AG04449 (cell line): Measurements from ENCODE around the gene IL7R.

Source experiments
- CTCF ChIA-PET: fragments of 350-600 bp; formaldehyde crosslinking; extraction: SDS; loops from one replicate; lab custom pipeline; 2021; ENCODE audit warnings: antibody characterized with exemption; lab: Yijun Ruan, JAX
- POLR2A ChIA-PET: fragments of 400-600, 350-600 bp; formaldehyde crosslinking; extraction: SDS; loops from one replicate; lab custom pipeline; 2020; ENCODE audit warnings: antibody characterized with exemption, inconsistent platforms; lab: Yijun Ruan, JAX
- DNase-seq: peaks from one replicate; pipeline ENCODE4 v3.0.0-alpha.2; 2010; ENCODE audit warnings: low read depth, low spot score
- H3K4me3 ChIP-seq: 2 replicates; pipeline ENCODE4 v1.5.1; 2011; ENCODE audit warnings: low read depth, mild to moderate bottlenecking, control low read depth, low read length
- TF ChIP-seq, protein P1 (sequence below): IDR thresholded peaks from one replicate; pipeline ENCODE4 v1.5.1; 2011; ENCODE audit warnings: mild to moderate bottlenecking, moderate library complexity, low read length, control low read depth, inconsistent platforms; ENCODE audit not compliant: insufficient read depth; ENCODE audit errors: missing control alignments

The IL7R gene

DNA sequence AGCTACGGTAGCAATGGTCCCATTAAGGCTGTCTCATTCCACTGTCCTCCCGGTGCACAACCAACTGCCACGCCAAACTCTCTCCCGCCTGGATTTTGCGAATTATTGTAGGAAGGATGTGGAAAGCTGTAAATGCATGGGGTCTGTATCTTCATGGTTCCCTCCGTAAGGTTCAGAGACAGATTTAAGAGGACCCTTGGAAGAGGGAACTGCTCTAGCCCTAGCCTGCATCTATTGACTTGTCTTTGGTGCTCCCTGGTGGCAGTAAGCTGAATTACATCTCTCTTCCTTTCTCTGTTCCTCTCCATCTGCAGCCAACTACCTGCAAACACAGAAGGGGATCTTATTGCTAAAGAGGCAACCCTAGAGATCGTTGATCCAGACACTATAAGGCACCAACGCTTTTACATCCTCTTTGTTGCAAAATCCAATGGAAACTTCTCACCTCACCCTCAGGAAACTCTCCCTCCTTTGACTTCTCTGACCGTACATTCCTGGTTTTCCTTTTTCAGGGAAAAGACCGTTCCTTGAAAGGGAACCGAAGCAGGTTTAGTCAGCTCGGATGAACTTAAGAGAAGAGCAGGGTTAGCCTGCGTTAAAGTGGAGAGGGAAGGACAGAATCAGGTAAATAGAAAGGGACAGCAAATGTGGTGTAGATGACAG, 69.8 kb downstream of the IL7R start:
- no peak for DNase-seq
- POLR2A ChIA-PET: no interaction called here
- H3K4me3 ChIP-seq: peak overlapping the region; percentile 28

More for the DNA sequence above, 69.8 kb downstream of the IL7R start:
- CTCF ChIA-PET: interaction anchor here (0.7 to 14.2 kb wide), 50 partner anchors 9 to 1451 kb away, joined by 3 to 386 read pairs (median 4); partner anchors contain the start of genes CAPSL and SPEF2
- TF ChIP-seq, protein P1, sequence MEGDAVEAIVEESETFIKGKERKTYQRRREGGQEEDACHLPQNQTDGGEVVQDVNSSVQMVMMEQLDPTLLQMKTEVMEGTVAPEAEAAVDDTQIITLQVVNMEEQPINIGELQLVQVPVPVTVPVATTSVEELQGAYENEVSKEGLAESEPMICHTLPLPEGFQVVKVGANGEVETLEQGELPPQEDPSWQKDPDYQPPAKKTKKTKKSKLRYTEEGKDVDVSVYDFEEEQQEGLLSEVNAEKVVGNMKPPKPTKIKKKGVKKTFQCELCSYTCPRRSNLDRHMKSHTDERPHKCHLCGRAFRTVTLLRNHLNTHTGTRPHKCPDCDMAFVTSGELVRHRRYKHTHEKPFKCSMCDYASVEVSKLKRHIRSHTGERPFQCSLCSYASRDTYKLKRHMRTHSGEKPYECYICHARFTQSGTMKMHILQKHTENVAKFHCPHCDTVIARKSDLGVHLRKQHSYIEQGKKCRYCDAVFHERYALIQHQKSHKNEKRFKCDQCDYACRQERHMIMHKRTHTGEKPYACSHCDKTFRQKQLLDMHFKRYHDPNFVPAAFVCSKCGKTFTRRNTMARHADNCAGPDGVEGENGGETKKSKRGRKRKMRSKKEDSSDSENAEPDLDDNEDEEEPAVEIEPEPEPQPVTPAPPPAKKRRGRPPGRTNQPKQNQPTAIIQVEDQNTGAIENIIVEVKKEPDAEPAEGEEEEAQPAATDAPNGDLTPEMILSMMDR: peak; percentile 74
